HG02885 (cell line): Measurements from ENCODE around the gene LRRC8D.
"Not testable (repeated sequence)": the region's sequence is repeated elsewhere in the genome, so short reads cannot be mapped to it uniquely, and the experiment has no call there.

Source experiments
- ATAC-seq: cut with Tn5 transposase; IDR thresholded peaks from one replicate; pipeline ENCODE4 v1.9.1; 2021; ENCODE audit warnings: mild to moderate bottlenecking; ENCODE audit not compliant: unreplicated experiment, poor library complexity

The LRRC8D gene

DNA sequence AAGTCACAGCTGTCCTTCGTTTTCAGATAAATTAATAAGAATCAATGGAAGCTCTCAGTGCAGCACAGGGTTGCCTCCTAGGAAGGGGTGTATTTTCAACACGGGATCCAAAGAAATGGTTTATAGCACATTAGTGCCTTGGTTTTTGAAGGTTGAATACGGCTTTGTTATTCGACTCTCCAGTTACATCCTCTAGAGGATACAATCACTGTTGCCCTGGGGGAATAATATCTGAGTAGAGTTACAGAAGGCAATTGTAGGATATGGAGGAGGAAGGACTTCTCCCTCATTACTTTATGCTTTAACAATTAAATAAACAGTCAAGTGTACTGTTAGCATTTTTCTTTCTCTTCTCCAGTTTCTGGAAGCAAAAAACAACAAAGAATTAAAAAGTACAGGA, 159.8 kb downstream of the LRRC8D start:
- no peak for ATAC-seq

DNA sequence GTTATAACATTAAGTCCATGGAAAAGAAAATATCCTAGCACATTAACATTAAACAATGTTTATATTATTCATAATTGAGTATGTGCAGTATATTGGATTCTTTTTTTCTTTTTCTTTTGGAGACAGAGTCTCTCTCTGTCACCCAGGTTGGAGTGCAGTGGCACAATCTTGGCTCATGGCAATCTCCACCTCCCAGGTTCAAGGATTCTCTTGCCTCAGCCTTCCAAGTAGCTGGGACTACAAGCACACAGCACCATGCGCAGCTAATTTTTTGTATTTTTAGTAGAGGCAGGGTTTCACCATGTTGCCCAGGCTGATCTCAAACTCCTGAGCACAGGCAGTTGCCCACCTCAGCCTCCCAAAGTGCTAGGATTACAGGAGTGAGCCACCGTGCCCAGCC, 162.0 kb downstream of the LRRC8D start:
- ATAC-seq, result not testable (repeated sequence)

DNA sequence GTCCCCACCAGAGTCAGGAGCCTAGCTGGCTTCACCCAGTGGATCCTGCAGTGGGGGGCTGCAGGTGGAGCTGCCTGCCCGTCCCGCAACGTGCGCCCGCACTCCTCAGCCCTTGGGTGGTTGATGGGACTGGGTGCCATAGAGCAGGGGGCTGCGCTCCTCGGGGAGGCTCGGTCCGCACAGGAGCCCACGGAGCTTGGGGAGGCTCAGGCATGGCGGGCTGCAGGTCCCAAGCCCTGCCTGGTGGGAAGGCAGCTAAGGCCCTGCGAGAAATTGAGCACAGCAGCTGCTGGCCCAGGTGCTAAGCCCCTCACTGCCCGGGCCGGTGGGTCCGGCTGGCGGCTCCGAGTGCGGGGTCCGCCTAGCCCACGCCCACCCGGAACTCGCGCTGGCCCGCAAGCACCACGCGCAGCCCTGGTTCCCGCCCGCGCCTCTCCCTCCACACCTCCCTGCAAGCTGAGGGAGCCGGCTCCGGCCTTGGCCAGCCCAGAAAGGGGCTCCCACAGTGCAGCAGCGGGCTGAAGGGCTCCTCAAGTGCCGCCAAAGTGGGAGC, 163.8 kb downstream of the LRRC8D start:
- ATAC-seq, result not testable (repeated sequence)

- ATAC-seq, result no peak
Observed at GRCh38 chr1:89986020-89986419, 165.2 kb downstream of the LRRC8D start.
